SH-SY5Y (cell line): Measurements from ENCODE around the gene MPZL3.

Experiments
- GATA2 ChIP-seq: IDR thresholded peaks from 2 replicates; pipeline ENCODE4 v1.6.1; 2011; ENCODE audit warnings: mild to moderate bottlenecking, low read depth, low read length
- GATA3 ChIP-seq: IDR thresholded peaks from 2 replicates; pipeline ENCODE4 v1.6.1; 2011; ENCODE audit warnings: low read depth, mild to moderate bottlenecking, low read length, moderate library complexity

DNA sequence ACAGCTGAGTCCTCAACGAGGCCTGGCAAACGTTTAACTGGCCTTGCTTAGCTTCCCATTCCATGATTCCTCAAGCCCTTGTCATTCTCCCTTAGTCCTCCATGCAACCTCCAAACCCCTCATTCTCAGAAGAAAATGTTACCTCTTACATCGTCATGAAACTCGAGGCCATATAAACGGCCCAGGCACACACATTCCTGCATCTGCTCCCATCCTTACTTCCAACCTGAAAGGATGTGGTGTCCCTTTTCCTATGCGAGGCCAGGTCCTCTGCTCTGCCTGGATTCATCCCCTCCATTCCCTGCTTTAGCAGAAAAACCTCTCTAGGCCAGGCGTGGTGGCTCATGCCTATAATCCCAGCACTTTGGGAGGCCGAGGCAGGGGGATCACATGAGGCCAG lies 9.0 kb downstream of the MPZL3 start:
- TF ChIP-seq GATA3 (no peak), GATA2 (no peak)
